Breast epithelium (tissue), 4 donors: Measurements from ENCODE around the gene RALGPS2. TPM values are rescaled to one million over a fixed set of nuclear protein-coding genes. Genes with fewer than 3 reads are reported as not detected.

Experiments
- DNase-seq, 2 donors: peaks; one replicate each; pipeline ENCODE4 v3.0.0-alpha.2; 2019; ENCODE audit warnings: low spot score in 2 of 2
- H3K27ac ChIP-seq, 2 donors: fragments of 200-600 bp; sonication (generic) in 1 of 2; one replicate each; pipeline ENCODE4 v1.5.1; 2016 to 2019; ENCODE audit warnings: mild to moderate bottlenecking in 1 of 2
- H3K27me3 ChIP-seq, 2 donors: fragments of 200-600 bp; sonication (generic) in 1 of 2; one replicate each; pipeline versions ENCODE4 v1.5.1 to v1.6.0; 2017 to 2019; ENCODE audit warnings: control low read depth in 1 of 2, mild to moderate bottlenecking in 1 of 2
- H3K36me3 ChIP-seq: fragments of 200-600 bp; one replicate; pipeline ENCODE4 v1.5.1; 2019
- H3K4me1 ChIP-seq, 2 donors: fragments of 200-600 bp; sonication (generic); one replicate each; pipeline ENCODE4 v1.5.1; 2016 to 2019; ENCODE audit warnings: control low read depth in 1 of 2
- H3K4me3 ChIP-seq, 3 donors: fragments of 200-600 bp; sonication (generic); 1 replicate in 2 of 3; 2 replicates in 1 of 3; pipeline ENCODE4 v1.5.1; 2016 to 2019; ENCODE audit warnings: mild to moderate bottlenecking in 3 of 3, moderate library complexity in 2 of 3
- H3K9me3 ChIP-seq, 2 donors: fragments of 200-600 bp; sonication (generic) in 1 of 2; one replicate each; pipeline ENCODE4 v1.5.1; 2016 to 2019; ENCODE audit warnings: control low read depth in 1 of 2
- POLR2A ChIP-seq: fragments of 450-650 bp; IDR thresholded peaks from one replicate; pipeline ENCODE4 v1.6.1; 2016; ENCODE audit warnings: antibody characterized with exemption, mild to moderate bottlenecking, moderate library complexity
- POLR2AphosphoS5 ChIP-seq, 3 donors: sonication (generic); formaldehyde crosslinking; IDR thresholded peaks; one replicate each; pipeline ENCODE4 v1.6.1; 2017; ENCODE audit warnings: antibody characterized with exemption in 3 of 3
- intact Hi-C: fragments of 100-400 bp; cut with DNase I; formaldehyde crosslinking; loops from one replicate; pipeline ENCODE4 v1.15.1; 2023; ENCODE audit warnings: low total_unique reads
- total RNA-seq, 3 donors: library from RNA; depleted of rRNA; stranded (reverse); fragments of >200 nt; gene quantifications; one replicate each; pipeline ENCODE4 v1.1.0, GENCODE V29; 2016
- TF ChIP-seq, protein P1 (sequence below), 3 donors: fragments of 450-650 bp; IDR thresholded peaks; one replicate each; pipeline ENCODE4 v1.5.1; 2016 to 2017; ENCODE audit warnings: antibody characterized with exemption in 3 of 3, mild to moderate bottlenecking in 3 of 3, moderate library complexity in 3 of 3

Gene RALGPS2
- total RNA-seq, 3 donors from 2014 or later, result 4.8 to 45.2 (median 43.3) TPM

DNA sequence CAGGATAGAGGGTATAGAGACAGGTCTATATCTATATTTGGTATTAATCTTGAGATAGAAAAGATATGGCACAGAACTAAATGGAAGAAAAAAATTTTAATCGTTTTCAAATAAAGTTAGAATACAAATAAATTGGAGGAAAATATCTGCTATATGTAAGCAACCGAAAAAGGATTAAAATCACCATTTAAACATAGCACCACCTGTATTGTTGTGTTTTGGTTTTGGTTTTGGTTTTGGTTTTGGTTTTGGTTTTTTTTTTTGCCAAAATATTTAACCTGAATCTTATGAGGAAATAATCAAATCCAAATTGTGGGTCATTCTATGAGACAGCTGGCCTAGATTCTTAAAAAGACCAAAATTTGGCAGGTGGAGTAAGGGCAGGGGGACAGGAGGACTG lies 174.4 kb downstream of the RALGPS2 start:
- TF ChIP-seq POLR2A, result no peak
- TF ChIP-seq POLR2AphosphoS5 (IDR thresholded peaks at IDR 0.05), result no peak
- TF ChIP-seq, protein P1, sequence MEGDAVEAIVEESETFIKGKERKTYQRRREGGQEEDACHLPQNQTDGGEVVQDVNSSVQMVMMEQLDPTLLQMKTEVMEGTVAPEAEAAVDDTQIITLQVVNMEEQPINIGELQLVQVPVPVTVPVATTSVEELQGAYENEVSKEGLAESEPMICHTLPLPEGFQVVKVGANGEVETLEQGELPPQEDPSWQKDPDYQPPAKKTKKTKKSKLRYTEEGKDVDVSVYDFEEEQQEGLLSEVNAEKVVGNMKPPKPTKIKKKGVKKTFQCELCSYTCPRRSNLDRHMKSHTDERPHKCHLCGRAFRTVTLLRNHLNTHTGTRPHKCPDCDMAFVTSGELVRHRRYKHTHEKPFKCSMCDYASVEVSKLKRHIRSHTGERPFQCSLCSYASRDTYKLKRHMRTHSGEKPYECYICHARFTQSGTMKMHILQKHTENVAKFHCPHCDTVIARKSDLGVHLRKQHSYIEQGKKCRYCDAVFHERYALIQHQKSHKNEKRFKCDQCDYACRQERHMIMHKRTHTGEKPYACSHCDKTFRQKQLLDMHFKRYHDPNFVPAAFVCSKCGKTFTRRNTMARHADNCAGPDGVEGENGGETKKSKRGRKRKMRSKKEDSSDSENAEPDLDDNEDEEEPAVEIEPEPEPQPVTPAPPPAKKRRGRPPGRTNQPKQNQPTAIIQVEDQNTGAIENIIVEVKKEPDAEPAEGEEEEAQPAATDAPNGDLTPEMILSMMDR (IDR thresholded peaks at IDR 0.05), result no peak
- Histone ChIP-seq H3K27ac (no peak overlapping the region), H3K4me1 (no peaks in the 10 kb centered on the region), H3K27me3 (no peaks in the 10 kb centered on the region), H3K9me3 (no peaks in the 10 kb centered on the region), H3K4me3 (no peak overlapping the region), H3K36me3 (peaks cover 4% of the 10 kb centered on the region)
- no peak for DNase-seq
- intact Hi-C loops, result no loop called here

DNA sequence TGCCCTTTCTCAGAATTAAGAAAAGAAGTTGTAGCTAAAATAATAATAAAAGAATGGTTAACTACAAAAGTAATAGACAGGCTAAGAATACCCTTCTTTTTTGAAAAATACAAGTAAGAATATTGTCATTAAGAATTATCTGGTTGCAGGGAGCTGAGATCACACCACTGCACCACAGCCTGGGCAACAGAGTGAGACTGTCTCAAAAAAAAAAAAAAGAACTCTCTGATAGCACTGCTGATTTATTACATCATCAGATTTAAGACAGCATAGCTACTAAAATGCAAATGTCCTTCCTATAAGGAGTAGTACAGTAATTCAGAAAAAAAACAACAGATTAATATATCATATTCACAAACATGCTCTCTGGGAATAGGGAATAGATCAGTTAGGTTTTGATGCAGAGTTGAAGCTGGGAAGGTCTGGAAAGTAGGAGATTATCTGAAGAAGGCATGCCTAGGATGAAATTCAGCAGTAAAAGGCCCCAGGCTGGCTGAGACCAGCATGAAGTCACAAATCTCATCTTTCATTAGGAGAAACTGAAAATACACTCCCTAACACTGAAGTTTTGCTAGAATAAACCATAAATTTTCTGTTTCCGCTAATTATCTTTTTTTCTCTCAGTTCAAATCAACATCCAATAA lies 176.6 kb downstream of the RALGPS2 start:
- no peaks in the 10 kb centered on the region for H3K4me1 ChIP-seq
- H3K4me3 ChIP-seq, result no peak overlapping the region
- no peaks in the 10 kb centered on the region for H3K9me3 ChIP-seq
- no peaks in the 10 kb centered on the region for H3K27me3 ChIP-seq
- no peak overlapping the region for H3K27ac ChIP-seq
- DNase-seq, result no peak
- peaks cover 4% of the 10 kb centered on the region for H3K36me3 ChIP-seq
- TF ChIP-seq POLR2A, result no peak
- no peak for TF ChIP-seq POLR2AphosphoS5 (IDR thresholded peaks at IDR 0.05)
- TF ChIP-seq, protein P1 (IDR thresholded peaks at IDR 0.05), result no peak
- intact Hi-C loops, result no loop called here

DNA sequence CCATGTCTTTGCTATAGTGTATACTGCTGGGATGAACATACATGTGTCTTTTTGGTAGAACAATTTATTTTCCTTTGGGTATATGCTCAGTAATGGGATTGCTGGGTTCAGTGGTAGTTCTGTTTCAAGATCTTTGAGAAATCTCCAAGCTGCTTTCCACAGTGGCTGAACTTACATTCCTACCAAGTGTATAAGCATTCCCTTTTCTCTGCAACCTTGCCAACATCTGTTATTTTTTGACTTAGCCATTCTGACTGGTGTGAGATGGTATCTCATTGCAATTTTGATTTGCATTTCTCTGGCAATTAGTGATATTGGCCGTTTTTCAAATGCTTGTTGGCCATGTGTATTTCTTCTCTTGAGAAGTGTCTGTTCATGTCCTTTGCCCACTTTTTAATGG lies 183.3 kb downstream of the RALGPS2 start:
- Histone ChIP-seq H3K4me3 (no peak overlapping the region), H3K36me3 (no peaks in the 10 kb centered on the region), H3K27me3 (no peaks in the 10 kb centered on the region), H3K4me1 (no peaks in the 10 kb centered on the region), H3K9me3 (no peaks in the 10 kb centered on the region), H3K27ac (no peak overlapping the region)
- TF ChIP-seq, protein P1 (IDR thresholded peaks at IDR 0.05), result no peak
- no peak for TF ChIP-seq POLR2AphosphoS5 (IDR thresholded peaks at IDR 0.05)
- no peak for TF ChIP-seq POLR2A
- intact Hi-C loops, result no loop called here
- DNase-seq, result no peak

DNA sequence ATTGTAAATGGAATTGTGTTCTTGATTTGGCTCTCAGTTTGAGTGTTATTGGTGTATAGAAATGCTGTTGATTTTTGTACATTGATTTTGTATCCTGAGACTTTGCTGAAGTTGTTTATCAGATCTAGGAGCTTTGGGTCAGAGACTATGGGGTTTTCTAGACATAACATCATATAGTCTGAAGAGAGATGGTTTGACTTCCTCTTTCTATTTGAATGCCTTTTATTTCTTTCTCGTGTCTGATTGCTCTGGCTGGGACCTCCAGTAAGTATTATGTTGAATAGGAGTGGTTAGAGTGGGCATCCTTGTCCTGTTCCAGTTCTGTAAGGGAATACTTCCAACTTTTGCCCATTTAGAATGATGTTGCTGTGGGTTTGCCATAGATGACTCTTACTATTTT lies 185.0 kb downstream of the RALGPS2 start:
- TF ChIP-seq, protein P1 (IDR thresholded peaks at IDR 0.05), result no peak
- TF ChIP-seq POLR2AphosphoS5 (IDR thresholded peaks at IDR 0.05) (no peak), POLR2A (no peak)
- DNase-seq, result no peak
- Histone ChIP-seq H3K27me3 (no peaks in the 10 kb centered on the region), H3K36me3 (no peaks in the 10 kb centered on the region), H3K27ac (no peak overlapping the region), H3K4me3 (no peak overlapping the region), H3K4me1 (no peaks in the 10 kb centered on the region), H3K9me3 (no peaks in the 10 kb centered on the region)
- intact Hi-C loops, result no loop called here

DNA sequence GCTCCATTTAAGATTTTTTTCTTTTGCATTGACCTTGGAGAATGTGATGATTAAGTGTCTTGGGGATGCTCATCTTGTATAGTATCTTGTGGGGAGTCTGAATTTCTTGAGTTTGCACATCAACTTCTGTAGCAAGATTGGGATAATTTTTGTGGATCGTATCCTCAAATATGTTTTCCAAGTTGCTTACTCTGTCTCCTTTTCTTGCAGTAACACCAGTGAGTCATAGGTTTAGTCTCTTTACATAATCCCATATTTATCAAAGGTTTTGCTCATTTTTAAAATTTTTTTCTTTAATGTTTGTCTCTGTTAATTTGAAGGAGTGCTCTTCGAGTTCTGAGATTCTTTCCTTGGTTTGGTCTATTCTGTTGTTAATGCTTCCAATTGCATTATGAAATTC lies 187.6 kb downstream of the RALGPS2 start:
- Histone ChIP-seq H3K27me3 (no peaks in the 10 kb centered on the region), H3K9me3 (no peaks in the 10 kb centered on the region), H3K4me1 (no peaks in the 10 kb centered on the region), H3K4me3 (no peak overlapping the region), H3K27ac (no peak overlapping the region), H3K36me3 (no peaks in the 10 kb centered on the region)
- intact Hi-C loops, result no loop called here
- TF ChIP-seq POLR2AphosphoS5 (IDR thresholded peaks at IDR 0.05), result no peak
- TF ChIP-seq, protein P1 (IDR thresholded peaks at IDR 0.05), result no peak
- TF ChIP-seq POLR2A, result no peak
- no peak for DNase-seq
